HUES64 (cell line): ENCODE results near the gene TSC22D3. TPM values are rescaled to one million over a fixed set of nuclear protein-coding genes. Genes with fewer than 3 reads are reported as not detected.
"Not testable (repeated sequence)": the region's sequence is repeated elsewhere in the genome, so short reads cannot be mapped to it uniquely, and the experiment has no call there.

Experiments
- H3K27ac ChIP-seq: 2 replicates; pipeline ENCODE4 v1.7.0; 2013; ENCODE audit warnings: low read depth, low read length, inconsistent platforms
- H3K27me3 ChIP-seq: 2 replicates; pipeline ENCODE4 v1.6.1; 2013; ENCODE audit warnings: mild to moderate bottlenecking, low read length; ENCODE audit not compliant: insufficient read depth
- H3K36me3 ChIP-seq: 2 replicates; pipeline ENCODE4 v1.6.1; 2013; ENCODE audit warnings: mild to moderate bottlenecking, low read length; ENCODE audit not compliant: insufficient read depth
- H3K4me1 ChIP-seq: 2 replicates; pipeline ENCODE4 v1.6.1; 2013; ENCODE audit warnings: mild to moderate bottlenecking, low read length, moderate library complexity; ENCODE audit not compliant: insufficient read depth
- H3K4me3 ChIP-seq: 2 replicates; pipeline ENCODE4 v1.5.1; 2013; ENCODE audit warnings: mild to moderate bottlenecking, low read length, moderate library complexity
- H3K9ac ChIP-seq: 2 replicates; pipeline ENCODE4 v1.6.1; 2013; ENCODE audit warnings: mild to moderate bottlenecking, low read depth, low read length
- H3K9me3 ChIP-seq: 2 replicates; pipeline ENCODE4 v1.6.1; 2013; ENCODE audit warnings: low read depth, low read length; ENCODE audit not compliant: insufficient read depth
- WGBS: fragments of 150-250, 120-280 bp; methylation state at CpG from one replicate; pipeline ENCODE4 v1.1.7; 2013; ENCODE audit warnings: missing lambda C conversion rate; 5-methylcytosine and 5-hydroxymethylcytosine counted together
- polyA plus RNA-seq, 2 experiments: library from polyadenylated mRNA; stranded (reverse); fragments of 50-300 nt; gene quantifications; one replicate each; pipeline ENCODE4 v1.2.3, GENCODE V29; 2013

Gene TSC22D3
- 9.4 TPM for polyA plus RNA-seq (2013, experiment 1 of 2)
- polyA plus RNA-seq (2013, experiment 2 of 2), result 13.1 TPM

DNA sequence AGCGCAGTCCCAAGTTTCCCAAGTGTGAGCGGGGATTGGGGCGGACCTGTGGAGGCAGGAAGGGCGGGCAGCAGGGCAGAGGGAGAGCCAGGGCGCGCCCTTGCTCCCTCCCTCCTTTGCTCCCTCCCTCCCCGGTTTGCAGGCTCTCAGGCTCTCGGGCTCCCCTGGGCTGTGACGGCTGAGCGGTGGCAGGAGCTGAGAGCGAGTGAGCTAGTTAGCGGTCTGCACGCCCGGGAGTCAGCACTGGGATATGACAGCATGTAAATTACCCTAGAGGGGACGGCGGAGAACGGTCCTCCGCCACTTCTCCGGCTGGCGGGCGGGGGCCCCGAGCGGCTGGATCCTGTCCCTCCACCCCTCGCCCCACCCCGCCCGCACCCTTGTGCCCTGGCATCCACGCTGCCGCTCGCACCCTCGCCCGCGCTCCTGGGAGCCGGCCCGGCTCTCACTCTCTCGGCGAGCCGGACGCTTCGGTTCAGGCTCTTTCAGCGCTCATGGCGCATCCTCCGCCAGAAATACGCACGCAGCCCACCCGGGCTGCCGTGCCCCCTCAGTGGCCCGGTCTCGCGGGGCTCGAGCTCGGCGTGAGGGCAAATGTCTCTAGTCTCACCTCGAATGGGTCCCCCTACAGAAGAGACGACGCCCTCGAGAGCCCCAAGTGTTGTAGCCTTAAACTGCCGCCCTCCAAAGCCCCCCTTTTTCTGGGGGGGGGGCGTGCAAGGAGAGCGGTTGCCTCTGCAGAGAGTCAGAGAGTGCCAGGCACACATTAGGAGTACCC lies at the start of gene TSC22D3:
TSC22D3 (minus strand) TSS at position 54 of the 778 bp plus-strand sequence. CDS start 368 bp downstream, outside the sequence.
- H3K9ac ChIP-seq, result no peak within 1 kb of the TSS
- H3K9me3 ChIP-seq, result no peaks in the 10 kb centered on the region
- under 1% methylated on average over 57 of the region's 59 CpGs for WGBS
- no peak within 1 kb of the TSS for H3K27ac ChIP-seq
- no peaks in the 10 kb centered on the region for H3K36me3 ChIP-seq
- peaks cover 11% of the 10 kb centered on the region; the same call in 1 of the 2 replicates for H3K4me1 ChIP-seq
- peak within 1 kb of the TSS; percentile 53 for H3K4me3 ChIP-seq
- peaks cover 42% of the 10 kb centered on the region for H3K27me3 ChIP-seq

DNA sequence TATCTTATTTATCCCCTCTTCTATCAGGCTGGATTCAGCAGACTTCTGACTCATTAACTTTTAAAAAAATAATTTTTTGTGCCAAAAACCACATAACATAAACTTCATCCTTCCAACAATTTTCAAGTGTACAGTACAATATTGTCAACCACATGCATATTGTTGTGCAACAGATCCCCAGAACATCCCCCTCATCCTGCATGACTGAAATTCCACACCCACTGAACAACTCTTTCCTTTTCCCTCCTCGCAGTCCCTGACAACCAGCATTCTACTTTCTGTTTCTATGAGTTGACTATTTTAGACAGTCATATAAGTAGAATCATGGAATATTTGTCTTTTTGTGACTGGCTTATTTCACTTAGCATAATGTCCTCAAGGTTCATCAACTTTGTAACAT lies 47.9 kb upstream of the TSC22D3 start:
- H3K27ac ChIP-seq, result no peak overlapping the region
- peaks cover 8% of the 10 kb centered on the region for H3K9me3 ChIP-seq
- no peak overlapping the region for H3K9ac ChIP-seq
- no peaks in the 10 kb centered on the region for H3K36me3 ChIP-seq
- peaks cover 49% of the 10 kb centered on the region for H3K27me3 ChIP-seq
- no CpG with 5 or more reads among the region's 1 CpG for WGBS
- H3K4me1 ChIP-seq, result no peaks in the 10 kb centered on the region
- no peak overlapping the region for H3K4me3 ChIP-seq

DNA sequence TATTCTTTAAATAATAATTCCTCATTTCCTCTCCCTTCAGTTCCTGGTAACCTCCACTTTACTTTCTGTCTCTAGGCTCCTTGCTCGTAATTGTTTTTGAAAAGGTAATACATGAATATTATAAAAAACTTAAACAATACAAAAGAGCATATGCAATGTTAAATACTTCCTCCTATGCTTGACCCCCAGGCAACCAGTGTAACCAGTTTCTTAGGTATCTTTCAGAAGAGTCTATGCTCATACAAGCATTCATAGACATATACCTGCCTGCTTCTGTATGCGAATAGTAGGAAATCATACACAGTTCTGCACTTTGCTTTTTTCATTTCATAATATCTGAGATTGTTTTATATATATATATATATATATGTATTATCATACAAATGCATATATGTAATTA lies 47.5 kb upstream of the TSC22D3 start:
- Histone ChIP-seq H3K4me3 (no peak overlapping the region), H3K9me3 (peaks cover 8% of the 10 kb centered on the region), H3K27me3 (peaks cover 45% of the 10 kb centered on the region), H3K9ac (no peak overlapping the region), H3K27ac (no peak overlapping the region), H3K36me3 (no peaks in the 10 kb centered on the region), H3K4me1 (no peaks in the 10 kb centered on the region)
- WGBS, result no CpG with 5 or more reads among the region's 2 CpGs

GRCh38 chrX:107818900-107819521 lies 43.4 kb upstream of the TSC22D3 start:
- no peaks in the 10 kb centered on the region for H3K36me3 ChIP-seq
- H3K27ac ChIP-seq, result no peak overlapping the region
- peaks cover 8% of the 10 kb centered on the region for H3K9me3 ChIP-seq
- H3K9ac ChIP-seq, result no peak overlapping the region
- H3K27me3 ChIP-seq, result peaks cover 6% of the 10 kb centered on the region; the same call in 1 of the 2 replicates
- H3K4me3 ChIP-seq, result no peak overlapping the region
- H3K4me1 ChIP-seq, result no peaks in the 10 kb centered on the region

DNA sequence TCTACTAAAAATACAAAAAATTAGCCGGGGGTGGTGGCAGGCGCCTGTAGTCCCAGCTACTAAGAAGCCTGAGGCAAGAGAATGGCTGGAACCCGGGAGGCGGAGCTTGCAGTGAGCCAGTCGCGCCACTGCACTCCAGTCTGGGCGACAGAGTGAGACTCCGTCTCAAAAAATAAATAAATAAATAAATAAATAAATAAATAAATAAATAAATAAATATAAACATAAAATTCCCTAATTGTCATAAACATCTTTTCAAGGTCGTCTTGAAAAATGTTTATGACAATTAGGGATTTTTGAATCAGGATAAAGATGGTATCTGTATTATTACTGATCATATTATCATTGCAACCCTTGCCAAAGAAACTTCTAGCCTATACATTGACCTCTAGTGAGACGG lies 34.5 kb upstream of the TSC22D3 start:
- not testable (repeated sequence) for H3K9ac ChIP-seq, H3K4me3 ChIP-seq, H3K36me3 ChIP-seq, H3K4me1 ChIP-seq, H3K27ac ChIP-seq, H3K9me3 ChIP-seq, H3K27me3 ChIP-seq
- 100% methylated on average over 4 of the region's 10 CpGs for WGBS

- Histone ChIP-seq H3K36me3 (no peaks in the 10 kb centered on the region), H3K4me1 (no peaks in the 10 kb centered on the region), H3K9ac (no peak overlapping the region), H3K27me3 (no peaks in the 10 kb centered on the region), H3K27ac (no peak overlapping the region), H3K9me3 (no peaks in the 10 kb centered on the region), H3K4me3 (no peak overlapping the region)
- 65% methylated on average over 3 of the region's 3 CpGs for WGBS
Observed at GRCh38 chrX:107805179-107805578, 29.6 kb upstream of the TSC22D3 start.

DNA sequence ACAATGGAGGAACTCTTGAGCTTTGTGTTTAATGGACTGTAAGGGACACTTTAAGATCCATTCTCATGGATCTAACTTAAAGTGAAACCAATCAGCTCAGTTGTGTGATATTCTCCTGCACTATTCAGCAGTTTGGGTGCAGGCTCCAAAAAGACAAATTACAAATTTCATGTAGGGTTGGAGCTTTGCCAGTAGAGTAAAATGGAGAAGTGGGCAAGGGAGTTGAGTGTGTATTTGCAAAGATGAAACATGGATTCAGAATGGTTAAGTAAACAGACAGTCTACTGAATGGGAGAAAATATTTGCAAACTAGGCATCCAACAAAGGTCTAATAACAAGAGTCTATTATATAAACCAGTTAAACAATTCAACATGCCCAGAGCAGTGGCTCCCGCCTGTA lies 28.8 kb upstream of the TSC22D3 start:
- Histone ChIP-seq H3K4me1 (no peaks in the 10 kb centered on the region), H3K4me3 (no peak overlapping the region), H3K9me3 (no peaks in the 10 kb centered on the region), H3K9ac (no peak overlapping the region), H3K27me3 (no peaks in the 10 kb centered on the region), H3K36me3 (no peaks in the 10 kb centered on the region), H3K27ac (no peak overlapping the region)
- WGBS, result 94% methylated on average over 1 of the region's 1 CpG

DNA sequence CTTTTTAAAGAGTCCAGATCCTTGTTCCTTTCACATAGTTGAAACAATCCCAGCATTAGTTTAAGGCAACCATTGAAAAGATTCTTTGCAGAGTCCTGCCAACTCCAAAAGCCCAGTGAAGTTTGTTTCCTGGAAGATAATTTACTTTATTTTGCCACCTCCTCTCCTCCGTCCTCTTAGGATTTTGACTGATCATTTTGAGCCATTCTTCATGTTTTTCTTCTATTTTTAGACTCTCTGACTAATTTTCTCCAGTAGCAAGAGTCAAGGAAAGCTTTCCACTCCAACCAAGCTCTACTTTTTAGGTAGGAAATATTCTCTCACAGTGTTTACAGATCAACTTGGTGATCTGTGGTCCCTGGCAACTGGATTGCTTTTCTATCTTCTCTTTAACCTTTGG lies 12.2 kb upstream of the TSC22D3 start:
- Histone ChIP-seq H3K4me3 (no peak overlapping the region), H3K27me3 (no peaks in the 10 kb centered on the region), H3K4me1 (no peaks in the 10 kb centered on the region), H3K9ac (no peak overlapping the region), H3K27ac (no peak overlapping the region), H3K36me3 (no peaks in the 10 kb centered on the region), H3K9me3 (no peaks in the 10 kb centered on the region)
- WGBS, result 83% methylated on average over 1 of the region's 1 CpG

DNA sequence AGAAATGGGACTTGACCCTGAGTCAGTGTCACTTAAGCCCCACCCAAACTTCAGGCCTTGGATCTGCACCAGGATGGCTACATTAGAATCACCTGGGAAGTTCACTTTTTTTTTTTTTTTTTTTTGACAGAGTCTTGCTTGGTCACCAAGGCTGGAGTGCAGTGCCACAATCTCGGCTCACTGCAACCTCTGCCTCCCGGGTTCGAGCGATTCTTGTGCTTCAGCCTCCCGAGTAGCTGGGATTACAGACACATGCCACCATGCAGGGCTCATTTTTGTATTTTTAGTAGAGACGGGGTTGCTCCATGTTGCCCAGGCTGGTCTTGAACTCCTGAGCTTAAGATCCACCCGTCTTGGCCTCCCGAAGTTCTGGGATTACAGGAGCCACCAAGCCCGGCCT lies 4.9 kb upstream of the TSC22D3 start:
- H3K36me3 ChIP-seq, result no peaks in the 10 kb centered on the region

DNA sequence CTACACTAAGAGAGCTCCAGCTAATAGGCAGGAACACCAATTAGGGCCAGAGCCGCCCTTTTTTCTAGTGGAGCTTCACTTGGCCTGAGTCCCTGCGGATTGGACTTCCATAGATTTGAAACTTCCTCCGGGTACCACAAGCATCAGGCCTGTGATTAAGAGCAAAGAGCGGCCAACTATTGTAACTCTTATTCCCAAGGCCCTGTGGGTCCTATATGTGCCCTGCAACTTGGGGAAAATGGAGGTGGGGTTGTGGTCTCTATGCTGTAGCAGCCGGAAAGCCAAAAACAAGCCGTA lies 1.9 kb upstream of the TSC22D3 start, which contains the start of gene NCBP2L:
NCBP2L (plus strand) TSS at position 198 of the 297 bp plus-strand sequence. CDS start 16,488 bp downstream, outside the sequence.
- H3K36me3 ChIP-seq, result no peaks in the 10 kb centered on the region
- H3K4me1 ChIP-seq, result peaks cover 11% of the 10 kb centered on the region; the same call in 1 of the 2 replicates
- peaks cover 42% of the 10 kb centered on the region for H3K27me3 ChIP-seq
- no peak within 1 kb of the TSS for H3K27ac ChIP-seq
- WGBS, result 86% methylated on average over 6 of the region's 6 CpGs
- no peaks in the 10 kb centered on the region for H3K9me3 ChIP-seq
- no peak within 1 kb of the TSS for H3K9ac ChIP-seq
- peak within 1 kb of the TSS; percentile 53 for H3K4me3 ChIP-seq

More for the DNA sequence above, 4.9 kb upstream of the TSC22D3 start:
- Histone ChIP-seq H3K9me3 (no peaks in the 10 kb centered on the region), H3K4me1 (no peaks in the 10 kb centered on the region), H3K4me3 (no peak overlapping the region), H3K27ac (no peak overlapping the region), H3K27me3 (peaks cover 15% of the 10 kb centered on the region), H3K9ac (no peak overlapping the region)
- 95% methylated on average over 6 of the region's 9 CpGs for WGBS

GRCh38 chrX:107776649-107777535 lies 1.3 kb upstream of the TSC22D3 start:
- Histone ChIP-seq H3K36me3 (no peaks in the 10 kb centered on the region), H3K9me3 (no peaks in the 10 kb centered on the region), H3K27ac (no peak overlapping the region), H3K9ac (no peak overlapping the region), H3K4me3 (peak overlapping the region; percentile 53), H3K27me3 (peaks cover 42% of the 10 kb centered on the region), H3K4me1 (peaks cover 11% of the 10 kb centered on the region; the same call in 1 of the 2 replicates)
- WGBS, result 7% methylated on average over 19 of the region's 20 CpGs
